ENCODE data around the gene IL17B. TPM values are rescaled to one million over a fixed set of nuclear protein-coding genes. Genes with fewer than 3 reads are reported as not detected.

The IL17B gene
- total and polyA plus RNA-seq, 2 of the 13 experiments (the other 11 are each of a cell fraction or from before 2014, with no cell fraction given), result 0.29 to 2.6 TPM

DNA sequence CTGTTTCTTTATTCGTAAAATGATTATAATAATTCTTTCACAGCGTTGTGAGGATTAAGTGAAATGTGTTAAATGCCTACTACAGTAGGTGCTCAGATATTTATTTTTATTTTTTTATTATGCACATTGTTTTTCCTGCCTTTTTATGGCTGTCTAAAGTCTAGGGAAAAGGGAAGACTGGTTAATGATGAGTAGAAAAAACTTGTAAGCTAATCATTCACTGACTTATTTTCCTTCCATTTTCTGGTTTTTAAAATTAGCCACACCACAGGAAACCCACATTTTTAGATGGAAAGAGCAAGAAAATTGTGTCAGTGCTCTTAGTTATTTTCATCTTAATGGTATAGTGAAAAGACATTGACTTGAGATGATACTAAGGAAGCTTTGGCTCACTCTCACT, 25.2 kb downstream of the IL17B start:
- DNase-seq (ENCODE audit: low spot score) (no peak), FAIRE-seq (no peak), ATAC-seq (no peak)
- ChIA-PET POLR2A (interaction anchor here (1.4 kb wide), 1 partner anchor 8 kb away, joined by 8 read pairs; the partner anchor contains the start of gene GRPEL2), CTCF (ENCODE audit: low intra/inter-chr PET ratio, low total read pairs) (no interaction called here)
- 0 out of 2 replicates have a peak, but pooled peaks cover 4% of the 10 kb centered on the region for H4K20me1 ChIP-seq (ENCODE audit: insufficient read depth, low read length)
- H3K27me3 ChIP-seq (ENCODE audit: control insufficient read depth in 1 of 2, insufficient read depth in 2 of 2, low read length in 2 of 2), result no peaks in the 10 kb centered on the region
- BruUV-seq (replicated peaks), result no TSS peak
- H2AFZ ChIP-seq (ENCODE audit: low read length), result no peak overlapping the region
- in situ Hi-C loops (cut with HindIII; ENCODE audit: extremely low pct_ligation_motif_present, low pct_unique_long_range_greater_than_20kb) (no loop called here), intact Hi-C loops (cut with micrococcal nuclease; ENCODE audit: unreplicated experiment) (no loop called here)
- WGBS (ENCODE audit: low lambda C conversion rate), result 94% methylated on average over 2 of the region's 2 CpGs
- H3K4me1 ChIP-seq (ENCODE audit: insufficient read depth, low read length), result peaks cover 16% of the 10 kb centered on the region
- TF ChIP-seq SIX4 (CRISPR knock-in tag; IDR thresholded peaks at IDR 0.05) (no peak), EEA1 (CRISPR knock-in tag; IDR thresholded peaks at IDR 0.05; ENCODE audit: borderline replicate concordance) (no peak), DNMT1 (CRISPR knock-in tag; IDR thresholded peaks at IDR 0.05) (no peak), PHF20 (CRISPR knock-in tag; IDR thresholded peaks at IDR 0.05) (no peak), TCF7 (IDR thresholded peaks at IDR 0.05; ENCODE audit: low read depth) (no peak), ZNF24 (IDR thresholded peaks at IDR 0.05) (no peak), BRD4 (CRISPR knock-in tag; IDR thresholded peaks at IDR 0.05) (no peak), CTCF (CRISPR knock-in tag; IDR thresholded peaks at IDR 0.05) (no peak), HHEX (CRISPR knock-in tag; IDR thresholded peaks at IDR 0.05) (no peak), E2F1 (CRISPR knock-in tag; IDR thresholded peaks at IDR 0.05) (no peak), ZNF678 (CRISPR knock-in tag; IDR thresholded peaks at IDR 0.05) (no peak), ZFP37 (CRISPR knock-in tag; IDR thresholded peaks at IDR 0.05; ENCODE audit: borderline replicate concordance) (no peak)
- no peak overlapping the region for H3K27ac ChIP-seq (ENCODE audit: extremely low read length, insufficient read depth, low read length)
- H3K36me3 ChIP-seq (replicated peaks in 1 of 2; ENCODE audit: control insufficient read depth in 1 of 2, insufficient read depth in 2 of 2, low read length in 2 of 2), result peaks cover 11 to 47% of the 10 kb centered on the region in 2 experiments
- H3K4me2 ChIP-seq (ENCODE audit: low read depth, low read length), result no peak overlapping the region
- no peak overlapping the region for H3K4me3 ChIP-seq (replicated peaks in 1 of 3; ENCODE audit: insufficient read depth in 1 of 3, low read depth in 2 of 3, low read length in 3 of 3)
- H3K79me2 ChIP-seq (ENCODE audit: insufficient read depth, low read length), result no peaks in the 10 kb centered on the region
- no peak overlapping the region for H3K9ac ChIP-seq (ENCODE audit: insufficient read depth, low read depth, low read length)
- H3K9me3 ChIP-seq (ENCODE audit: low read length), result no peaks in the 10 kb centered on the region
